ENCODE measurements around the gene PPP2R5D.
"Not testable (repeated sequence)": the region's sequence is repeated elsewhere in the genome, so short reads cannot be mapped to it uniquely, and the experiment has no call there.

DNA sequence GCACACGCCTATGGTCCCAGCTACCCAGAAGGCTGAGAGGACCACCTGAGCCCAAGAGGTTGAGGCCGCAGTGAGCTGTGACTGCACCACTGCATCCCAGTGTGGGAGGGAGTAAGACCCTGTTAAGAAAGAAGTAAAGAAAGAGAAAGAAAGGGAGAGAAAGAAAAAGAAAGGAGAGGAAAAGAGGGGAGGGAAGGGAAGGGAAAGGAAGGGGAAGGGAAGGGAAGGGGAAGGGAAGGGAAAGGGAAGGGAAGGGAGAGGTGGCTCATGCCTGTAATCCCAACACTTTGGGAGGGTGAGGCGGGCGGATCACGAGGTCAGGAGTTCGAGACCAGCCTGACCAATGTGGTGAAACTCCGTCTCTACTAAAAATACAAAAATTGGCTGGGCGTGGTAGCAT is 57.1 kb downstream of the PPP2R5D start:
- TF ChIP-seq, protein P1, sequence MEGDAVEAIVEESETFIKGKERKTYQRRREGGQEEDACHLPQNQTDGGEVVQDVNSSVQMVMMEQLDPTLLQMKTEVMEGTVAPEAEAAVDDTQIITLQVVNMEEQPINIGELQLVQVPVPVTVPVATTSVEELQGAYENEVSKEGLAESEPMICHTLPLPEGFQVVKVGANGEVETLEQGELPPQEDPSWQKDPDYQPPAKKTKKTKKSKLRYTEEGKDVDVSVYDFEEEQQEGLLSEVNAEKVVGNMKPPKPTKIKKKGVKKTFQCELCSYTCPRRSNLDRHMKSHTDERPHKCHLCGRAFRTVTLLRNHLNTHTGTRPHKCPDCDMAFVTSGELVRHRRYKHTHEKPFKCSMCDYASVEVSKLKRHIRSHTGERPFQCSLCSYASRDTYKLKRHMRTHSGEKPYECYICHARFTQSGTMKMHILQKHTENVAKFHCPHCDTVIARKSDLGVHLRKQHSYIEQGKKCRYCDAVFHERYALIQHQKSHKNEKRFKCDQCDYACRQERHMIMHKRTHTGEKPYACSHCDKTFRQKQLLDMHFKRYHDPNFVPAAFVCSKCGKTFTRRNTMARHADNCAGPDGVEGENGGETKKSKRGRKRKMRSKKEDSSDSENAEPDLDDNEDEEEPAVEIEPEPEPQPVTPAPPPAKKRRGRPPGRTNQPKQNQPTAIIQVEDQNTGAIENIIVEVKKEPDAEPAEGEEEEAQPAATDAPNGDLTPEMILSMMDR (IDR thresholded peaks at IDR 0.05; ENCODE audit: low read length), result not testable (repeated sequence)
- TF ChIP-seq EZH2phosphoT487 (IDR thresholded peaks at IDR 0.05; ENCODE audit: low read length), result not testable (repeated sequence)

Measured in MM.1S (cell line).